ENCODE results near the gene TSFM. TPM values are rescaled to one million over a fixed set of nuclear protein-coding genes. Genes with fewer than 3 reads are reported as not detected.

The TSFM gene
- total and polyA plus RNA-seq, 5 donors from 2014 or later: 22.8 to 50.4 (median 38.4) TPM

- Mint-ChIP-seq H3K36me3 (peaks cover 44% of the 10 kb centered on the region), H3K4me3 (no peak overlapping the region), H3K9me3 (no peaks in the 10 kb centered on the region), H3K27ac (peak overlapping the region in 2 of 3 donors; percentile 15 to 60), H3K4me1 (peaks cover 4 to 5% (median 5%) of the 10 kb centered on the region in 4 donors), H3K27me3 (no peaks in the 10 kb centered on the region)
- H3K4me1 ChIP-seq (ENCODE audit: control insufficient read depth, insufficient read depth, low read length, poor library complexity, severe bottlenecking): no peaks in the 10 kb centered on the region
- peaks cover 68% of the 10 kb centered on the region for H3K36me3 ChIP-seq (ENCODE audit: control insufficient read depth, insufficient read depth, low read length)
- H3K4me3 ChIP-seq (ENCODE audit: low read depth, low read length): no peak overlapping the region
- no peaks in the 10 kb centered on the region for H3K9me3 ChIP-seq (ENCODE audit: control insufficient read depth in 2 of 2, low read length in 2 of 2)
- DNase-seq (no peak), ATAC-seq (ENCODE audit: low read depth in 2 of 2) (no peak)
- no peak overlapping the region for H3K27ac ChIP-seq (ENCODE audit: insufficient read depth, low read length, poor library complexity, severe bottlenecking)
- no peaks in the 10 kb centered on the region for H3K27me3 ChIP-seq (ENCODE audit: control insufficient read depth, insufficient read depth, low read length)
Observed at GRCh38 chr12:57822392-57823130, 40.0 kb downstream of the TSFM start.

DNA sequence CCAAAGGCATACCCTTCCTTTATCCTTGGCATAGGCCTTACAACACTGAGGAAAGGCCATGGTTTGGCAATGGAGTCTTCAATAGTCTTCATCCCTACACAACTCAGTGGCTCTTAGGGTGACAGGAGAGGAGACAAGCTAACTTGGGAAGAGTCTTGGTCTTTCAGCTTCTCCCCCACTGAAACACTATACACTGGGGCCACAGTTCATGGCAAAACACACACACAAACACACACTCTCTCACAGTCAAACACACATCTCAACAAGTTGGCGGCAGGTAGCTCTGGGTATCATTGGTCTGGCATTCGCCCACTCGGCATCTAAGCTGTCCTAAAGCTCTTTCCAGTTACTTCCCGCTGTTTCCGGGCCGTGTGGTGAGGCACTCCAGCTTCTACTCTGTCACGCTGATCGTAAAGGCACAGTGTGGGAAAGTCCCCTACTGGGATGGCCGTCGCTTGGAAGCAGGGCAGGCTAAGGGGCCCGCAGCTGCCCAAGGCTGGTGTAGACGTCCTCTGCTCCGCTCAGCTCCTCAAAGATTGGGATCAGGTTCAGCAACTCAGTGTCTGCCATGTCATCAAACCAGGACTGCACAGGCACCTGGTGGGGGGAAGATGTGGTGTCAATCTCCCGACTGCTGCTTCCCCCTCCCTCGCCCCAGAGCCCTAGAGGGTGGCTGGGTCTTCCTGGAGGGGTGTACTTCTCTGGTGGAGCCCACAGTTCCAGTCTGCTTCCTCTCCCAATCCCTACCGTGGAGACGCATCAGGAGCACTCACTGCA, 40.7 kb downstream of the TSFM start:
- no peaks in the 10 kb centered on the region for H3K27me3 Mint-ChIP-seq
- DNase-seq (no peak), ATAC-seq (ENCODE audit: low read depth in 2 of 2) (no peak)
- H3K27ac Mint-ChIP-seq: peak overlapping the region in 2 of 3 donors; percentile 14 to 56
- no peaks in the 10 kb centered on the region for H3K9me3 ChIP-seq (ENCODE audit: control insufficient read depth in 2 of 2, low read length in 2 of 2)
- H3K4me3 ChIP-seq (ENCODE audit: low read depth, low read length): no peak overlapping the region
- H3K27me3 ChIP-seq (ENCODE audit: control insufficient read depth, insufficient read depth, low read length): no peaks in the 10 kb centered on the region
- no peak overlapping the region for H3K27ac ChIP-seq (ENCODE audit: insufficient read depth, low read length, poor library complexity, severe bottlenecking)
- peaks cover 75% of the 10 kb centered on the region for H3K36me3 ChIP-seq (ENCODE audit: control insufficient read depth, insufficient read depth, low read length)
- H3K4me1 Mint-ChIP-seq: peaks cover 4 to 5% (median 5%) of the 10 kb centered on the region in 4 donors
- H3K4me1 ChIP-seq (ENCODE audit: control insufficient read depth, insufficient read depth, low read length, poor library complexity, severe bottlenecking): no peaks in the 10 kb centered on the region
- no peak overlapping the region for H3K4me3 Mint-ChIP-seq
- no peaks in the 10 kb centered on the region for H3K9me3 Mint-ChIP-seq
- peaks cover 44% of the 10 kb centered on the region for H3K36me3 Mint-ChIP-seq

- ATAC-seq (ENCODE audit: low read depth in 2 of 2) (no peak), DNase-seq (no peak)
- Histone ChIP-seq H3K4me1 (ENCODE audit: control insufficient read depth, insufficient read depth, low read length, poor library complexity, severe bottlenecking) (no peaks in the 10 kb centered on the region), H3K27me3 (ENCODE audit: control insufficient read depth, insufficient read depth, low read length) (no peaks in the 10 kb centered on the region), H3K36me3 (ENCODE audit: control insufficient read depth, insufficient read depth, low read length) (peaks cover 82% of the 10 kb centered on the region), H3K4me3 (ENCODE audit: low read depth, low read length) (no peak overlapping the region), H3K9me3 (ENCODE audit: control insufficient read depth in 2 of 2, low read length in 2 of 2) (no peaks in the 10 kb centered on the region), H3K27ac (ENCODE audit: insufficient read depth, low read length, poor library complexity, severe bottlenecking) (no peak overlapping the region)
- Mint-ChIP-seq H3K9me3 (no peaks in the 10 kb centered on the region), H3K4me1 (peaks cover 0 to 11% (median 4%) of the 10 kb centered on the region in 4 donors), H3K27me3 (no peaks in the 10 kb centered on the region), H3K36me3 (peaks cover 47% of the 10 kb centered on the region), H3K27ac (peak overlapping the region in 1 of 3 donors; percentile 14), H3K4me3 (no peak overlapping the region)
Observed at GRCh38 chr12:57823908-57824640, 41.5 kb downstream of the TSFM start.

GRCh38 chr12:57825451-57825850, 42.9 kb downstream of the TSFM start:
- ATAC-seq (ENCODE audit: low read depth in 2 of 2) (no peak), DNase-seq (no peak)
- no peak overlapping the region for H3K4me3 ChIP-seq (ENCODE audit: low read depth, low read length)
- Mint-ChIP-seq H3K27me3 (no peaks in the 10 kb centered on the region), H3K4me3 (no peak overlapping the region), H3K36me3 (peaks cover 47% of the 10 kb centered on the region), H3K4me1 (peaks cover 0 to 24% (median 14%) of the 10 kb centered on the region in 4 donors), H3K9me3 (no peaks in the 10 kb centered on the region), H3K27ac (peak overlapping the region; percentile 26 to 72 (median 47))
- peak overlapping the region; percentile 6 for H3K27ac ChIP-seq (ENCODE audit: insufficient read depth, low read length, poor library complexity, severe bottlenecking)
- H3K27me3 ChIP-seq (ENCODE audit: control insufficient read depth, insufficient read depth, low read length): no peaks in the 10 kb centered on the region
- H3K9me3 ChIP-seq (ENCODE audit: control insufficient read depth in 2 of 2, low read length in 2 of 2): no peaks in the 10 kb centered on the region
- H3K4me1 ChIP-seq (ENCODE audit: control insufficient read depth, insufficient read depth, low read length, poor library complexity, severe bottlenecking): no peaks in the 10 kb centered on the region
- H3K36me3 ChIP-seq (ENCODE audit: control insufficient read depth, insufficient read depth, low read length): peaks cover 89% of the 10 kb centered on the region

GRCh38 chr12:57826400-57826799, 43.8 kb downstream of the TSFM start:
- Mint-ChIP-seq H3K4me1 (peaks cover 1 to 31% (median 17%) of the 10 kb centered on the region in 4 donors), H3K9me3 (no peaks in the 10 kb centered on the region), H3K4me3 (no peak overlapping the region), H3K27ac (peak overlapping the region in 1 of 3 donors; percentile 26), H3K27me3 (no peaks in the 10 kb centered on the region), H3K36me3 (peaks cover 42% of the 10 kb centered on the region)
- Histone ChIP-seq H3K4me3 (ENCODE audit: low read depth, low read length) (no peak overlapping the region), H3K36me3 (ENCODE audit: control insufficient read depth, insufficient read depth, low read length) (peaks cover 84% of the 10 kb centered on the region), H3K27me3 (ENCODE audit: control insufficient read depth, insufficient read depth, low read length) (no peaks in the 10 kb centered on the region), H3K4me1 (ENCODE audit: control insufficient read depth, insufficient read depth, low read length, poor library complexity, severe bottlenecking) (peaks cover 7% of the 10 kb centered on the region), H3K27ac (ENCODE audit: insufficient read depth, low read length, poor library complexity, severe bottlenecking) (peak overlapping the region; percentile 39), H3K9me3 (ENCODE audit: control insufficient read depth in 2 of 2, low read length in 2 of 2) (no peaks in the 10 kb centered on the region)
- ATAC-seq (ENCODE audit: low read depth in 2 of 2): no peak
- DNase-seq: no peak

GRCh38 chr12:57826966-57827365, 44.4 kb downstream of the TSFM start:
- peak overlapping the region in 1 of 3 donors; percentile 65 for H3K27ac Mint-ChIP-seq
- Histone ChIP-seq H3K4me1 (ENCODE audit: control insufficient read depth, insufficient read depth, low read length, poor library complexity, severe bottlenecking) (peaks cover 13% of the 10 kb centered on the region), H3K27me3 (ENCODE audit: control insufficient read depth, insufficient read depth, low read length) (no peaks in the 10 kb centered on the region), H3K4me3 (ENCODE audit: low read depth, low read length) (no peak overlapping the region), H3K9me3 (ENCODE audit: control insufficient read depth in 2 of 2, low read length in 2 of 2) (no peaks in the 10 kb centered on the region), H3K27ac (ENCODE audit: insufficient read depth, low read length, poor library complexity, severe bottlenecking) (no peak overlapping the region), H3K36me3 (ENCODE audit: control insufficient read depth, insufficient read depth, low read length) (peaks cover 79% of the 10 kb centered on the region)
- no peaks in the 10 kb centered on the region for H3K9me3 Mint-ChIP-seq
- ATAC-seq (ENCODE audit: low read depth in 2 of 2) (no peak), DNase-seq (no peak)
- no peaks in the 10 kb centered on the region for H3K27me3 Mint-ChIP-seq
- H3K4me1 Mint-ChIP-seq: peaks cover 5 to 37% (median 23%) of the 10 kb centered on the region in 4 donors
- H3K36me3 Mint-ChIP-seq: peaks cover 43% of the 10 kb centered on the region
- no peak overlapping the region for H3K4me3 Mint-ChIP-seq

GRCh38 chr12:57829025-57829777, 46.6 kb downstream of the TSFM start:
- Mint-ChIP-seq H3K9me3 (no peaks in the 10 kb centered on the region), H3K4me1 (peaks cover 5 to 55% (median 36%) of the 10 kb centered on the region in 4 donors), H3K36me3 (peaks cover 28% of the 10 kb centered on the region), H3K4me3 (no peak overlapping the region), H3K27ac (peak overlapping the region; percentile 17 to 71 (median 71)), H3K27me3 (no peaks in the 10 kb centered on the region)
- H3K4me1 ChIP-seq (ENCODE audit: control insufficient read depth, insufficient read depth, low read length, poor library complexity, severe bottlenecking): peaks cover 35% of the 10 kb centered on the region
- peaks cover 56% of the 10 kb centered on the region for H3K36me3 ChIP-seq (ENCODE audit: control insufficient read depth, insufficient read depth, low read length)
- no peak for DNase-seq
- no peak overlapping the region for H3K4me3 ChIP-seq (ENCODE audit: low read depth, low read length)
- no peak overlapping the region for H3K27ac ChIP-seq (ENCODE audit: insufficient read depth, low read length, poor library complexity, severe bottlenecking)
- no peaks in the 10 kb centered on the region for H3K9me3 ChIP-seq (ENCODE audit: control insufficient read depth in 2 of 2, low read length in 2 of 2)
- no peak for ATAC-seq (ENCODE audit: low read depth in 2 of 2)
- H3K27me3 ChIP-seq (ENCODE audit: control insufficient read depth, insufficient read depth, low read length): no peaks in the 10 kb centered on the region
